ENCODE data around the gene TMPRSS13.
"Not testable (repeated sequence)": the region's sequence is repeated elsewhere in the genome, so short reads cannot be mapped to it uniquely, and the experiment has no call there.

The TMPRSS13 gene

DNA sequence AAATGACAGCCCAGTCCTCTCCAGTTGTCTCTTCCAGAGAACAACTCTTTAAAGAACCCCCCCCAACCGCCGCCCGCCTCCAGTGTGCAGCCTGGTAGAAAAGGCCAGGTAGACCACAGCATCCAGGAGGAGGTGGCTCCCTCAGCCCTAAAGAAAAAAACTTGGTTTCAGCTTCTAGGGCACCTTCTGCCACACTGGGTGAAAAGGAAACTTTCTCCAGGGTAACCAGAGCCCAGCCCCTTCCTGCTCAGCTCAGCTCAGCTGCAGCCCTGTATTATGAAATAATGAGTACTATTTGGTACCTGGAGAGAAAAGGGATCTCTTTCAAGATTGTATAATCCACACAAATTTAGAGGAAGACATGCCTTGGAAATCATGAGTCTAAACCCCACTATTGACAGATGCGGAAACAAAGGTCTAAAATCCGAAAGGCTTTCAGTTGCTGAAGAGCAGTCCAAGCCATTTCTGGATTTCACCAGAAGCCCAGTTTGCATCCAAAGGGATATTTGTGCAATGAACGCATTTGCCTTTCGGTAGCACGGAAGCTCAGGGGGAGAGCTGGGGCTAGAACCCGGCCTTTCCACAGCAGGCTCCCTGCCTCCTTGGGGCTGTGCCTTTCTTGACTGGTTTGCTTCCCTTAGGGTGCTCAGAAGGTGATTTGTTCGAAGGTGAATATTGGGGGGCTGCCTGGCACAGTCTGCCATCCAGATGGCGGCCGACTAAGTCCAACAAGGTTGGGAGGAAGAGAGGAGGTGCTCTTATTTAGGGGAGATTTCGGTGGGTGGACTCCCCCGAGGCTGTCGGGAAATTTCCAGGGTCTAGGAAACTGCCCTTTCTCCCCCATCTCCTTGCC lies 56.0 kb downstream of the TMPRSS13 start:
- no peak for DNase-seq (ENCODE audit: low spot score)

GRCh38 chr11:117872420-117872961 lies 56.7 kb downstream of the TMPRSS13 start:
- DNase-seq (ENCODE audit: low spot score), result no peak

DNA sequence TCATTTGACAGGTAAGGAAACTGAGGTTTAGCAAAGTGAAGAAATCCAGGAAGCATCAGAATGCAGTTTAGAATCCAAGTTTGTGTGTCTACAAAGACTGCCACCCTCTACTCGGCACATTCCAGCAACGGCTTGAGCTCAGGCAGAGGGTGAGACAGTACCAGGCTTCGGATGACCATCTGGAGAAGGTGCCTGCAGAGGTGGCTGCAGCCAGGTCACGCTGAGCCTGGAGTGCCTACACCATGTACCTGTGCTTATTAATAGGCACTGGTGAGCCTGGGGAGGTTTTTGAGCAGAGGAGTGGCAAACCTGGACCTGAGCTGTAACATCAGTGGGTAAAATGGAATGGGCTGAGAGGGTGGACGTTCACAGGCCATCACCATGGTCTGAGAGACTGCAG lies 57.4 kb downstream of the TMPRSS13 start:
- no peak for DNase-seq (ENCODE audit: low spot score)

- no peak for DNase-seq (ENCODE audit: low spot score)
These were observed 58.0 kb downstream of the TMPRSS13 start for GRCh38 chr11:117871160-117871559.

GRCh38 chr11:117870103-117870952 lies 58.9 kb downstream of the TMPRSS13 start:
- DNase-seq (ENCODE audit: low spot score), result no peak

GRCh38 chr11:117869604-117870003 lies 59.6 kb downstream of the TMPRSS13 start:
- no peak for DNase-seq (ENCODE audit: low spot score)

- DNase-seq (ENCODE audit: low spot score), result no peak
These were observed 60.2 kb downstream of the TMPRSS13 start for GRCh38 chr11:117868815-117869561.

DNA sequence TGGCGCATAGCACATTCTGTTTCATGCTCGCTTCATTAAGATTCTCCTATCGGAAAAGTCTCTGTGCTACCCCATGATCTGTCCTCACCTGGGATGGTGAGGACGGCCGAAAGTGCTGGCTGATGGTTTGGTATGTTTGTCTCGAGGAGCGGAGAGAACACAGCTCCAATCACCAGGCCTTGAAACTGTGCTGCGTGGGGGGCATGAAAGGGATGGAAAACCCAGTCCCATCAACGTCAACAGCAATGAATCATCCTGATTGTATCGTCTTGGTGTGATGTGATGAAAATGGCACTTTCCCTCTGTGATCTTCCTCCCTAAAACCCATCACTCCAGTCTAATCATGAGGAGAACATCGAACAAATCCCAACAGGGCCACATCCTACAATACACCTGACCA lies 61.1 kb downstream of the TMPRSS13 start:
- DNase-seq (ENCODE audit: low spot score), result no peak

DNA sequence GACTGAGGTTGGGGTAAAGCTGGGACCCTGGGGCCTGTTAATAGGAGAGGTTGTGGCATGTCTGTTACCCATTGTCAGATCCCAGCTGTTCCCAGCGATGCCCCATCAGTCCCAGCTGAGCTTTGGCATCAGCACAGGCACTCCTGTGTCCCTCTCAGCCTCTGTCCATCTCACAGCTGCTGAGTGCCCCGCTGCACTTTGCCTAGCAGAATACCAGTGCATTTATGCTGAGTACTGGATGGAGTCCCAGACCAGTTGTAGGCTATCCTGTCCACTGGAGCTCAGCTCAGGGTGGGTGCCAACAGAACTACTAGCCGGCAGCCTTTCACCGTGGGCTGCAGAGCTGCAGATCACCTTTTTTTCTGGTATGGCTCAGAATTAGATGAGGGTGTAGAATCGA lies 62.7 kb downstream of the TMPRSS13 start:
- no peak for DNase-seq (ENCODE audit: low spot score)

DNA sequence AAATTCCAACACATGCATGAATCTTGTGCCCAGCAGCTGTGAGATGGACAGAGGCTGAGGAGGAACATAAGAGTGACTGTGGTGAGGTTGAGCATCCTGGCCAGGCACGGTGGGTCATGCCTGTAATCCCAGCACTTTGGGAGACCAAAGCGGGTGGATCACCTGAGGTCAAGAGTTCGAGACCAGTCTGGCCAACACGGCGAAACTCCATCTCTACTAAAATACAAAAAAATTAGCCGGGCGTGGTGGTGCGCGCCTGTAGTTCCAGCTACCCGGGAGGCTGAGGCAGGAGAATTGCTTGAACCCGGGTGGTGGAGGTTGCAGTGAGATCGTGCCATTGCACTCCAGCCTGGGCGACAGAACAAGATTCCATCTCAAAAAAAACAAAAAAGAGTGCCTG lies 63.7 kb downstream of the TMPRSS13 start:
- DNase-seq (ENCODE audit: low spot score), result not testable (repeated sequence)

GRCh38 chr11:117863383-117863782 lies 65.8 kb downstream of the TMPRSS13 start:
- DNase-seq (ENCODE audit: low spot score), result no peak

DNA sequence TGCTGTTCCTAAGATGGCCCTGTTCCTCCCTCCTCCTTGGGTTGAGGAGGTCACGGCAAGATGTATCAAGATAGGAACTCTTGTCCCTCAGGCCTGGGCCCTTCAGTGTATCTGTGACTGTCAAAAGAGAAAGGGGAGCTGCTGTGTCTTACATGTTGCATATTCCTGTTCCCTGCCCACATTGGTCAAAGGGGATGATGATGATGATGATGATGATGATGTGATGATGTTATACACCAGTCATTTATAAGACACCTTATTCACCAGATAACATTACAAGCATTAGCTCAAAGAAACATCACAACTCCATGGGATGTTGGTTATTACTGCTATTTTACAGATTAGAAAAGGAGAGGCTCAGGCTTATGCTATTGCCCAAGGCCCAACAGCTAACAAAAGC lies 66.4 kb downstream of the TMPRSS13 start:
- no peak for DNase-seq (ENCODE audit: low spot score)

GRCh38 chr11:117862019-117862725 lies 67.0 kb downstream of the TMPRSS13 start:
- DNase-seq (ENCODE audit: low spot score), result no peak

DNA sequence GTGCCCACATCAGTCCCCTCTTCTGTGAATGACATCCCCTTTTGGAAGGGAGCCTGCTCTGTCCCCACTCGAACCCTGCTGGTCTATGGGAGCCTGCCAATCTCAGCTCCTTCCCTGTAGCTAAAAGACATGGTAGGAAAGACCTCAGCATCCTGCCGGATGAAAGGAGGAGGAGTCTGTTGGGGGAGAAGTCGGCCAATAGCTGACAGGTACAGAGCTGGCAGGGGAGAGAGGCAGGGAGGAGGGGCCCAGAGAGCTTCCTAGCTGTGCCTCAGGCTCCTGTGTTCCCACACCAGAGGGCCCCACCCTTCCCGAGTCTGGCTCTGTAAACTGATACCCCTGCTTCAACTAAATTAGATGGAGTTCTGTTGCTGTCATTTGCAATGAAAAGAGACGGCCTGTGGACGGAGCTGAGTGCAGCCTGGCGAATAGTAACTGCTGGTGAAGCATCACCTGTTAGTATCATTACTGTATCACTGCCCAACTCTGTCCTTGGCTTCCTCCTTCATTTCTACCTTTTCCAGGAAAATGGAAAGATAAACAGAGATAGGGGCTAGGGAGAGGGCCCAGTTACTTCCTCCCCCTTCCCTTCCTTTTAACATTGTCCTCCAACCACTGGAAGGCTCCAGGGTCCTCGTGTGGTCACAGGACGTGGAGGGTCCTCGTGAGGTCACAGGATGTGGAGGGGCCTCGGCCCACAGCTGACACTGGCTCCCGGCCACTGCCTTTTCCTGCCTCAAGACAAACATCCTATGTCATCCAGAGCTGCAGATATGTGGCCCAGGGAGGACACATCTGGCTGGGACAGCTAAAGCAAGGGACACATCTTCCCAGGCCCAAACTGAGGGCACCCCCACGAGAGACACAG lies 67.8 kb downstream of the TMPRSS13 start:
- DNase-seq (ENCODE audit: low spot score), result no peak

GRCh38 chr11:117860139-117860538 lies 69.1 kb downstream of the TMPRSS13 start:
- DNase-seq (ENCODE audit: low spot score), result no peak

GRCh38 chr11:117859488-117860112 lies 69.6 kb downstream of the TMPRSS13 start:
- DNase-seq (ENCODE audit: low spot score), result no peak

DNA sequence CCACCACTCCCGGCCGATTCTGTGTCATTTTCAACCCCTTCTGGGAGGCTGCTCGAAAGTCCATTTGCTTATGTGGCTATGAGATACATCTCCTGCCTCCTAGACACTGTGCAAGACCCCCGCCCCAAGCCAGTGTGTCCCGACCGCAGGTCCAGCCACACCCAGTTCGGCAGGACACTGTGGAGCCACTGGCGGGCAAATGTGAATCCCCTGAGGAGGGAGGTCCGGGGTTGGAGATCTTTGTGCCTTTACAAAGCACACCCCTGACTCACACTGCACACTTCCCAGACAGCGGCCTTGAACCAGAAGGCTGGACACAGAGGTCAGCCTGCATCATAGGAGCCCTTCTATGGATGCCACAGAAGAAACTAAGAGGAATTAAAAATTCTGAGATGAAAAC lies 70.1 kb downstream of the TMPRSS13 start:
- DNase-seq (ENCODE audit: low spot score), result no peak

DNA sequence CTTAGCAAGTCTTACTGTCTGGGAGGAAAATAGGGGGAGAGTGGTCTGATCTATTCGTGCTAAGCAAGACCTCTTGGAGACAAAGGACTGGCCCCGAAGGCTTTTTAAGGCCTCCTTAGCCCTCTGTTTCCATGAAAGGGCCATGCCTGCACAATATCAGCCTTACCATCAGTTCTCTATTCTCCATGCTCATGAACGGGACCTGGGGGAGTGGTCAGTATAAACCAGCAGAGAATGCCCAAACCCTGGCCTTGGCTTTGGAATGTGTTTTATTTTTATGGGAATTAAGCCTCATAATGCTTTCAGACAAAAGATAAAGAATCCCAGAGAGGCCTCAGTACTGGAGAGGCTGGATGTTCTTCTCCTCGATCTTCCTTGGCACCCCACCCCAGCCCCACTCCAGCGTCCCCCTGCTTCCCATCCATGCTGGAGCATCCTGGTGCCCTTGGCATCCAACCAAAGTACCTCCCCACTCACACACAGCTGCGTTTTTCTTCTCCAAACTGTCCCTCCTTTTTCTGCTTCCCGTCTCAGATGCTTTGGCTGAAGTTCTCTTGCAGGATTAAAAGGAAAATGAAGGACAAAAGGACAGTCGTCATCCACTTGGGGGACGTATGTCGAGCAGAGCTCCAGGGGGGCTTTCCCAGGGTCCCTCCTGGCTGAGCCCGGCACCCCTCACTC lies 71.3 kb downstream of the TMPRSS13 start:
- DNase-seq (ENCODE audit: low spot score), result no peak

- DNase-seq (ENCODE audit: low spot score), result no peak
These were observed 73.1 kb downstream of the TMPRSS13 start for GRCh38 chr11:117855912-117856651.

Data from CD4-positive, alpha-beta T cell treated with Interleukin-2 at 100 ng/mL for 4 hours (primary cell).